ENCODE results near the gene FANCC. TPM values are rescaled to one million over a fixed set of nuclear protein-coding genes. Genes with fewer than 3 reads are reported as not detected.
"Not testable (repeated sequence)": the region's sequence is repeated elsewhere in the genome, so short reads cannot be mapped to it uniquely, and the experiment has no call there.

The FANCC gene
- total RNA-seq, 2 experiments from 2014 or later, result 5.7 to 6.3 TPM

- no peak overlapping the region for H3K4me3 Mint-ChIP-seq
- Histone ChIP-seq H3K36me3 (ENCODE audit: insufficient read depth, low read length) (no peaks in the 10 kb centered on the region), H3K4me1 (ENCODE audit: insufficient read depth, low read length) (no peaks in the 10 kb centered on the region), H3K4me3 (ENCODE audit: low read length) (no peak overlapping the region), H3K27me3 (ENCODE audit: control insufficient read depth in 1 of 2, insufficient read depth in 2 of 2, low read length in 2 of 2) (no peaks in the 10 kb centered on the region), H3K27ac (ENCODE audit: low read depth in 1 of 2, low read length in 2 of 2) (no peak overlapping the region), H3K9me3 (ENCODE audit: control insufficient read depth in 1 of 2, insufficient read depth in 1 of 2, low read length in 2 of 2) (no peaks in the 10 kb centered on the region)
- no peaks in the 10 kb centered on the region for H3K9me3 Mint-ChIP-seq
- ATAC-seq (ENCODE audit: poor library complexity) (no peak), DNase-seq (no peak)
- no peaks in the 10 kb centered on the region for H3K27me3 Mint-ChIP-seq
- ChIA-PET POLR2A (no interaction called here), CTCF (no interaction called here)
- no peak overlapping the region for H3K27ac Mint-ChIP-seq
- TF ChIP-seq, protein P1, sequence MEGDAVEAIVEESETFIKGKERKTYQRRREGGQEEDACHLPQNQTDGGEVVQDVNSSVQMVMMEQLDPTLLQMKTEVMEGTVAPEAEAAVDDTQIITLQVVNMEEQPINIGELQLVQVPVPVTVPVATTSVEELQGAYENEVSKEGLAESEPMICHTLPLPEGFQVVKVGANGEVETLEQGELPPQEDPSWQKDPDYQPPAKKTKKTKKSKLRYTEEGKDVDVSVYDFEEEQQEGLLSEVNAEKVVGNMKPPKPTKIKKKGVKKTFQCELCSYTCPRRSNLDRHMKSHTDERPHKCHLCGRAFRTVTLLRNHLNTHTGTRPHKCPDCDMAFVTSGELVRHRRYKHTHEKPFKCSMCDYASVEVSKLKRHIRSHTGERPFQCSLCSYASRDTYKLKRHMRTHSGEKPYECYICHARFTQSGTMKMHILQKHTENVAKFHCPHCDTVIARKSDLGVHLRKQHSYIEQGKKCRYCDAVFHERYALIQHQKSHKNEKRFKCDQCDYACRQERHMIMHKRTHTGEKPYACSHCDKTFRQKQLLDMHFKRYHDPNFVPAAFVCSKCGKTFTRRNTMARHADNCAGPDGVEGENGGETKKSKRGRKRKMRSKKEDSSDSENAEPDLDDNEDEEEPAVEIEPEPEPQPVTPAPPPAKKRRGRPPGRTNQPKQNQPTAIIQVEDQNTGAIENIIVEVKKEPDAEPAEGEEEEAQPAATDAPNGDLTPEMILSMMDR (IDR thresholded peaks at IDR 0.05), result no peak
- H3K36me3 Mint-ChIP-seq (ENCODE audit: low read depth), result peaks cover 8% of the 10 kb centered on the region
- H3K4me1 Mint-ChIP-seq (ENCODE audit: low read depth), result no peaks in the 10 kb centered on the region
- intact Hi-C loops (cut with DNase I, micrococcal nuclease), result no loop called here
Observed at GRCh38 chr9:95225076-95225725, 92.3 kb downstream of the FANCC start.

- TF ChIP-seq, protein P1 (IDR thresholded peaks at IDR 0.05), result no peak
- DNase-seq, result no peak
- peaks cover 14% of the 10 kb centered on the region for H3K36me3 Mint-ChIP-seq (ENCODE audit: low read depth)
- intact Hi-C loops (cut with DNase I, micrococcal nuclease), result no loop called here
- Histone ChIP-seq H3K36me3 (ENCODE audit: insufficient read depth, low read length) (no peaks in the 10 kb centered on the region), H3K4me3 (ENCODE audit: low read length) (no peak overlapping the region), H3K4me1 (ENCODE audit: insufficient read depth, low read length) (no peaks in the 10 kb centered on the region), H3K27me3 (ENCODE audit: control insufficient read depth in 1 of 2, insufficient read depth in 2 of 2, low read length in 2 of 2) (no peaks in the 10 kb centered on the region), H3K9me3 (ENCODE audit: control insufficient read depth in 1 of 2, insufficient read depth in 1 of 2, low read length in 2 of 2) (no peaks in the 10 kb centered on the region), H3K27ac (ENCODE audit: low read depth in 1 of 2, low read length in 2 of 2) (no peak overlapping the region)
- H3K4me1 Mint-ChIP-seq (ENCODE audit: low read depth), result no peaks in the 10 kb centered on the region
- no peaks in the 10 kb centered on the region for H3K27me3 Mint-ChIP-seq
- ChIA-PET POLR2A (no interaction called here), CTCF (no interaction called here)
- H3K27ac Mint-ChIP-seq, result no peak overlapping the region
- no peak overlapping the region for H3K4me3 Mint-ChIP-seq
- no peaks in the 10 kb centered on the region for H3K9me3 Mint-ChIP-seq
- no peak for ATAC-seq (ENCODE audit: poor library complexity)
Observed at GRCh38 chr9:95224376-95225019, 93.0 kb downstream of the FANCC start.

DNA sequence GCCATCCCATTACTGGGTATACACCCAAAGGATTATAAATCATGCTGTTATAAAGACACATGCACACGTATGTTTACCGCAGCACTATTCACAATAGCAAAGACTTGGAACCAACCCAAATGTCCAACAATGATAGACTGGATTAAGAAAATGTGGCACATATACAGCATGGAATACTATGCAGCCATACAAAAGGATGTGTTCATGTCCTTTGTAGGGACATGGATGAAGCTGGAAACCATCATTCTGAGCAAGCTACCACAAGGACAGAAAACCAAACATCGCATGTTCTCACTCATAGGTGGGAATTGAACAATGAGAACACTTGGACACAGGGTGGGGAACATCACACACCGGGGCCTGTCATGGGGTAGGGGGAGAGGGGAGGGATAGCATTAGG is 97.2 kb downstream of the FANCC start:
- H3K4me3 Mint-ChIP-seq; intact Hi-C loops (cut with DNase I, micrococcal nuclease); H3K4me1 ChIP-seq (ENCODE audit: insufficient read depth, low read length); ATAC-seq (ENCODE audit: poor library complexity); DNase-seq; H3K9me3 Mint-ChIP-seq; H3K9me3 ChIP-seq (ENCODE audit: control insufficient read depth in 1 of 2, insufficient read depth in 1 of 2, low read length in 2 of 2); POLR2A ChIA-PET; H3K27ac ChIP-seq (ENCODE audit: low read depth in 1 of 2, low read length in 2 of 2); H3K4me3 ChIP-seq (ENCODE audit: low read length); H3K27ac Mint-ChIP-seq; H3K27me3 ChIP-seq (ENCODE audit: control insufficient read depth in 1 of 2, insufficient read depth in 2 of 2, low read length in 2 of 2); H3K27me3 Mint-ChIP-seq; CTCF ChIA-PET; H3K36me3 ChIP-seq (ENCODE audit: insufficient read depth, low read length): not testable (repeated sequence)
- Mint-ChIP-seq H3K36me3 (ENCODE audit: low read depth) (peaks cover 15% of the 10 kb centered on the region), H3K4me1 (ENCODE audit: low read depth) (peaks cover 15% of the 10 kb centered on the region)

GRCh38 chr9:95218773-95219172 is 98.7 kb downstream of the FANCC start:
- intact Hi-C loops (cut with DNase I, micrococcal nuclease), result no loop called here
- Mint-ChIP-seq H3K27me3 (no peaks in the 10 kb centered on the region), H3K4me3 (no peak overlapping the region), H3K36me3 (ENCODE audit: low read depth) (peaks cover 15% of the 10 kb centered on the region), H3K27ac (no peak overlapping the region), H3K9me3 (no peaks in the 10 kb centered on the region), H3K4me1 (ENCODE audit: low read depth) (peaks cover 20% of the 10 kb centered on the region)
- Histone ChIP-seq H3K4me1 (ENCODE audit: insufficient read depth, low read length) (no peaks in the 10 kb centered on the region), H3K27ac (ENCODE audit: low read depth in 1 of 2, low read length in 2 of 2) (no peak overlapping the region), H3K27me3 (ENCODE audit: control insufficient read depth in 1 of 2, insufficient read depth in 2 of 2, low read length in 2 of 2) (no peaks in the 10 kb centered on the region), H3K36me3 (ENCODE audit: insufficient read depth, low read length) (no peaks in the 10 kb centered on the region), H3K4me3 (ENCODE audit: low read length) (no peak overlapping the region), H3K9me3 (ENCODE audit: control insufficient read depth in 1 of 2, insufficient read depth in 1 of 2, low read length in 2 of 2) (no peaks in the 10 kb centered on the region)
- no peak for ATAC-seq (ENCODE audit: poor library complexity)
- CTCF ChIA-PET, result no interaction called here
- no peak for DNase-seq
- TF ChIP-seq, protein P1 (IDR thresholded peaks at IDR 0.05), result no peak
- POLR2A ChIA-PET, result no interaction called here
